ENCODE data around the gene ZNF414. TPM values are rescaled to one million over a fixed set of nuclear protein-coding genes. Genes with fewer than 3 reads are reported as not detected.
A peak's percentile ranks its signal among the peaks of the same experiment; 100 is the strongest.
"Not testable (repeated sequence)": the region's sequence is repeated elsewhere in the genome, so short reads cannot be mapped to it uniquely, and the experiment has no call there.

ZNF414 gene, protein sequence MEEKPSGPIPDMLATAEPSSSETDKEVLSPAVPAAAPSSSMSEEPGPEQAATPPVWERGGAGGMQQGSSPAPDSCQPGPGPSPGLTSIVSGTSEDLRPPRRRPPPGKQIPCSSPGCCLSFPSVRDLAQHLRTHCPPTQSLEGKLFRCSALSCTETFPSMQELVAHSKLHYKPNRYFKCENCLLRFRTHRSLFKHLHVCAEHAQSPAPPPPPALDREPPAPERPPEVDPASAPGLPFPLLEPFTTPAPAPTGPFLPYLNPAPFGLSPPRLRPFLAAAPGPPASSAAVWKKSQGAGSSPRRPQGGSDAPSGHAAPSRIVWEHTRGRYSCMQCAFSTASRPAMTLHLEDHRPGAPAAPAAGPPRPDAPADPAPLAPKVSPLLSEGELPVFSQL
- 10 to 100 TPM; 10.3 to 62.4 (median 21.2) TPM for total RNA-seq

GRCh38 chr19:8513687-8514504 lies at the start of gene ZNF414:
TSS of gene ZNF414 (minus strand) at chr19:8514167. CDS start at chr19:8514046, 121 bp downstream.
- 1% methylated on average over 43 to 59 of the region's 70 CpGs for WGBS, 2 donors
- Histone ChIP-seq H3K9me3 (no peaks in the 10 kb centered on the region), H3K4me1 (peaks cover 0 to 44% (median 25%) of the 10 kb centered on the region in 4 donors), H3K27ac (peak within 1 kb of the TSS; percentile 99 to 100 (median 100)), H3K36me3 (peaks cover 0 to 25% (median 0%) of the 10 kb centered on the region in 3 donors), H3K27me3 (no peaks in the 10 kb centered on the region), H3K4me3 (peak within 1 kb of the TSS; percentile 64 to 96 (median 88))
- TF ChIP-seq POLR2A (IDR thresholded peaks at IDR 0.05) = peak; percentile 61 to 74
- TF ChIP-seq CTCF (IDR thresholded peaks at IDR 0.05) = peak in 2 of 5 experiments; percentile 37 to 72
- TF ChIP-seq EP300 (IDR thresholded peaks at IDR 0.05) = peak; percentile 22 to 84
- DNase-seq (ENCODE audit: low spot score in 2 of 2) = peak; percentile 97 to 98

DNA sequence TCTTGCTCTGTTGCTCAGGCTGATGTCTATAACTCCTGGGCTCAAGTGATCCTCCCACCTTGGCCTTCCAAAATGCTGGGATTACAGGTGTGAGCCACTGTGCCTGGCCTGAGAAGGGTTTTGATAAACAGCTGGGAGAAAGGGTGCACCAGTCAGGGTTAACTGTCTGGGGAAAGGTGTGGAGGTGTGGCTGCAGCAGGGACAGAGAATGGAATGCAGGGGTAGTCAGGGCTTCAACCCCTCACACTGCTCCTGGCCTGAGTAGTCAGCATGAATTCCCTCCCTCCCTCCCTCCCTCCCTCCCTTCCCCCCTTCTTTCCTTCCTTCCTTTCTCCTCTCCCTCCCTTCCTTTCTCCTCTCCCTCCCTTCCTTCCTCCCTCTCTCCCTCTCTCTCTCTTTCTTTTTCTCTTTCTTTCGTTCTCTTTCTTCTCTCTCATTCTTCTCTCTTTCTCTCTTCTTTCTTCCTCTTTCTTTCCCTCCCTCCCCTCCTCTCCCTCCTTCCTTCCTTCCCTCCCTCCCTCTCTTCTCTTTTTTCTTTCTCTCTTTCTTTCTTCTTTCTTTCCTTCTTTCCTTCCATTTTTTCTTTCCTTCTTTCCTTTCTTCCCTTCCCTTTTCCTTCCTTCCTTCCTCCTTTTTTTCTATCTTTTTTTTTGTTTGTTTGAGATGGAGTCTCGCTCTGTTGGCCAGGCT lies 47.3 kb upstream of the ZNF414 start:
- no peaks in the 10 kb centered on the region for H3K27me3 ChIP-seq
- H3K27ac ChIP-seq = no peak overlapping the region
- H3K9me3 ChIP-seq = no peaks in the 10 kb centered on the region
- WGBS, 2 donors = 64 to 83% methylated on average over 2 of the region's 2 CpGs
- no peaks in the 10 kb centered on the region for H3K36me3 ChIP-seq
- no peak for TF ChIP-seq CTCF (IDR thresholded peaks at IDR 0.05)
- no peak for TF ChIP-seq POLR2A (IDR thresholded peaks at IDR 0.05)
- no peak for TF ChIP-seq EP300 (IDR thresholded peaks at IDR 0.05)
- no peak for DNase-seq (ENCODE audit: low spot score in 2 of 2)
- no peak overlapping the region for H3K4me3 ChIP-seq
- H3K4me1 ChIP-seq = no peaks in the 10 kb centered on the region

- Histone ChIP-seq H3K27ac (no peak overlapping the region), H3K4me3 (no peak overlapping the region), H3K4me1 (peaks cover 0 to 3% (median 0%) of the 10 kb centered on the region in 4 donors), H3K36me3 (no peaks in the 10 kb centered on the region), H3K9me3 (no peaks in the 10 kb centered on the region), H3K27me3 (no peaks in the 10 kb centered on the region)
- DNase-seq (ENCODE audit: low spot score in 2 of 2) = no peak
- 80 to 90% methylated on average over 2 of the region's 2 CpGs for WGBS, 2 donors
- TF ChIP-seq POLR2A (IDR thresholded peaks at IDR 0.05) (no peak), EP300 (IDR thresholded peaks at IDR 0.05) (no peak), CTCF (IDR thresholded peaks at IDR 0.05) (no peak)
Measured at GRCh38 chr19:8558325-8558724, 44.4 kb upstream of the ZNF414 start.

DNA sequence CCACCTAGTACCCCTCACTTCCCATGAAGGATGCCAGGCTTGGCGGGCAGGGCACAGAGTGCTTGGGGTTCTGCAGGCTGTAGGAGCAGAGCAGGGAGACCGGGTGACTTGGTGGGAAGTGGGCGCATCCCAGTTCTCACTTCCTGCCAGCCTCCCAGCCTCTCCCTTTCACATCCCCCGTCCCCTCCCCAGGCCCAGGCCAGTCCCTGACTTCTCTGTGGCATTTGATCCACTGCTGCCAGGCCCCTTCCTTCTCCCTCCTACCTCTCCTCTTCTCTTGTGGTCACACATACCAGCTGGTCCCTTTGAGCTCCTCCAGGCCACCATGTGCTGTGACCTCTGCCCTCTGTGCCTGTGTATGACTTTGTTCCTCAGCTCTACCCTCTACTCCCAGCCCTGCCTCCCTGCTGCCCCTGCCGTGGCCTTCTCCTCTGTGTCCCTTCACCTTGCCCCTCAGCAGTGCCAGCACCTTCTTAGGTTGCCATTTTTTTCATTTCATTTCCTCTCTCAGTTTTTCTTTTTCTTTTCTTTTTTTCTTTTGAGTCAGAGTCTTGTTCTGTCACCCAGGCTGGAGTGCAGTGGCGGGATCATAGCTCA lies 43.8 kb upstream of the ZNF414 start:
- 65 to 66% methylated on average over 6 of the region's 6 CpGs for WGBS, 2 donors
- Histone ChIP-seq H3K4me3 (no peak overlapping the region), H3K36me3 (no peaks in the 10 kb centered on the region), H3K9me3 (no peaks in the 10 kb centered on the region), H3K27me3 (no peaks in the 10 kb centered on the region), H3K4me1 (peaks cover 0 to 8% (median 0%) of the 10 kb centered on the region in 4 donors), H3K27ac (no peak overlapping the region)
- TF ChIP-seq POLR2A (IDR thresholded peaks at IDR 0.05) (no peak), CTCF (IDR thresholded peaks at IDR 0.05) (no peak), EP300 (IDR thresholded peaks at IDR 0.05) (no peak)
- no peak for DNase-seq (ENCODE audit: low spot score in 2 of 2)

GRCh38 chr19:8553729-8554128 lies 39.8 kb upstream of the ZNF414 start:
- Histone ChIP-seq H3K36me3 (peaks cover 0 to 25% (median 0%) of the 10 kb centered on the region in 3 donors), H3K27ac (peak overlapping the region in 1 of 4 donors; percentile 55)
- not testable (repeated sequence) for H3K9me3 ChIP-seq; H3K4me1 ChIP-seq; H3K27me3 ChIP-seq; H3K4me3 ChIP-seq; DNase-seq (ENCODE audit: low spot score in 2 of 2)
- WGBS, 2 donors = 94 to 96% methylated on average over 7 of the region's 7 CpGs

Data from tibial nerve (tissue), 4 donors.